Prostate gland (tissue), 2 donors: ENCODE results near the gene ANKRD62.

ENCODE experiments used
- CTCF ChIP-seq, 4 experiments: fragments of 200-600 bp in 2 of 4; fragments of 450-650 bp in 2 of 4; sonication (generic) in 2 of 4; IDR thresholded peaks; 1 replicate in 3 of 4; 2 replicates in 1 of 4; pipeline ENCODE4 v1.5.1; 2016 to 2019; ENCODE audit warnings: antibody characterized with exemption in 4 of 4, mild to moderate bottlenecking in 2 of 4, moderate library complexity in 2 of 4
- POLR2A ChIP-seq: fragments of 450-650 bp; IDR thresholded peaks from one replicate; pipeline ENCODE4 v1.6.1; 2016; ENCODE audit warnings: antibody characterized with exemption, mild to moderate bottlenecking
- POLR2AphosphoS5 ChIP-seq: sonication (generic); formaldehyde crosslinking; IDR thresholded peaks from one replicate; pipeline ENCODE4 v1.6.1; 2017; ENCODE audit warnings: antibody characterized with exemption

GRCh38 chr18:12053289-12053688 lies 40.4 kb upstream of the ANKRD62 start:
- no peak for TF ChIP-seq POLR2A
- no peak for TF ChIP-seq CTCF (IDR thresholded peaks at IDR 0.05)
- TF ChIP-seq POLR2AphosphoS5: no peak
